Measurements from ENCODE around the gene PAPPA. TPM values are rescaled to one million over a fixed set of nuclear protein-coding genes. Genes with fewer than 3 reads are reported as not detected.

The PAPPA gene
- total and polyA plus RNA-seq, 9 donors = 0.61 to 5.5 (median 2.6) TPM

DNA sequence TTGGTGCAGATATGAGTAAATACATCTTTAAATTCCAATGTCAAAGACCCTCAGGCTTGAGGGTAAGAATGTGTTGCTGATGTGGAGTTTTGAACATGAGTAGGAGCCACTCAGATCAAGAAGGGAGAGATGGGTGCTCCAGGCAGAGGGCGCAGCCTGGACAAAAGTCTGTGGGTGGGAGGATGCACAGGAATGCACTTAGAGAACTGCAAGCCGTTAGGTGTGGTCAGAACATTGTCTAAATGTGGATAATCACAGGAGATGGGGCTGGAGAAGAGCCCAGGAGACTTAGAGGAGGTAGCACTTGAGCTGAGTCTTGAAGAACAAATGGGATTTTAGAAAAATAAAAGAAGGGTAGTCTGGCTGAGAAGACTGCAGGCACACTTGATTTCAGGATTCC lies 255.5 kb downstream of the PAPPA start:
- intact Hi-C loops (cut with DNase I) = no loop called here
- whole genome bisulfite sequencing, 3 donors = 74 to 82% (median 75%) methylated on average over 2 of the region's 2 CpGs
- H3K4me1 ChIP-seq (ENCODE audit: insufficient read depth) = no peaks in the 10 kb centered on the region
- no peak for DNase-seq
- H3K4me3 ChIP-seq = no peak overlapping the region
- no peak overlapping the region for H3K27ac ChIP-seq
- H3K36me3 ChIP-seq = no peaks in the 10 kb centered on the region
- H3K9me3 ChIP-seq = no peaks in the 10 kb centered on the region
- H3K27me3 ChIP-seq = no peaks in the 10 kb centered on the region
- TF ChIP-seq POLR2A (IDR thresholded peaks at IDR 0.05) (no peak), EP300 (IDR thresholded peaks at IDR 0.05) (no peak)

DNA sequence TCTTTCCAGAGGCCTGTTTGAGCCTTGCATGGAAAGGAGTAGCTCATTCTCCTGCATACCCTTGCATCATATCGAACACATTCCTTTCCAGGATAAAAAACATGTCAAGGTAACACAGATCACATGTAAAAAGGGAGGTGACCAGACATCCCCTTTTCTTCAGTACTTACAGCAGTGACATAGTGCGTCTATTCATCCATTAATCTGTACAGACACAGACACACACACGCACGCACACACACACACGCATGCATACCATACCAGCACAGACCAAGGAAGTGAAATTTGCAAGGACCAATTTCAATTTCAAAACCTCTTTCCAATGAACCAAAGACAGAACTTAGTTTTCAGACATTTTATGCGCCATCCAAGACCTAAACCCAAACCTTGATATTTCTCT lies 256.0 kb downstream of the PAPPA start:
- Histone ChIP-seq H3K4me3 (no peak overlapping the region), H3K9me3 (no peaks in the 10 kb centered on the region), H3K27me3 (no peaks in the 10 kb centered on the region), H3K27ac (no peak overlapping the region), H3K36me3 (no peaks in the 10 kb centered on the region), H3K4me1 (ENCODE audit: insufficient read depth) (no peaks in the 10 kb centered on the region)
- no peak for TF ChIP-seq EP300 (IDR thresholded peaks at IDR 0.05)
- no peak for TF ChIP-seq POLR2A (IDR thresholded peaks at IDR 0.05)
- TF ChIP-seq, protein P1, sequence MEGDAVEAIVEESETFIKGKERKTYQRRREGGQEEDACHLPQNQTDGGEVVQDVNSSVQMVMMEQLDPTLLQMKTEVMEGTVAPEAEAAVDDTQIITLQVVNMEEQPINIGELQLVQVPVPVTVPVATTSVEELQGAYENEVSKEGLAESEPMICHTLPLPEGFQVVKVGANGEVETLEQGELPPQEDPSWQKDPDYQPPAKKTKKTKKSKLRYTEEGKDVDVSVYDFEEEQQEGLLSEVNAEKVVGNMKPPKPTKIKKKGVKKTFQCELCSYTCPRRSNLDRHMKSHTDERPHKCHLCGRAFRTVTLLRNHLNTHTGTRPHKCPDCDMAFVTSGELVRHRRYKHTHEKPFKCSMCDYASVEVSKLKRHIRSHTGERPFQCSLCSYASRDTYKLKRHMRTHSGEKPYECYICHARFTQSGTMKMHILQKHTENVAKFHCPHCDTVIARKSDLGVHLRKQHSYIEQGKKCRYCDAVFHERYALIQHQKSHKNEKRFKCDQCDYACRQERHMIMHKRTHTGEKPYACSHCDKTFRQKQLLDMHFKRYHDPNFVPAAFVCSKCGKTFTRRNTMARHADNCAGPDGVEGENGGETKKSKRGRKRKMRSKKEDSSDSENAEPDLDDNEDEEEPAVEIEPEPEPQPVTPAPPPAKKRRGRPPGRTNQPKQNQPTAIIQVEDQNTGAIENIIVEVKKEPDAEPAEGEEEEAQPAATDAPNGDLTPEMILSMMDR (IDR thresholded peaks at IDR 0.05) = no peak
- intact Hi-C loops (cut with DNase I) = no loop called here
- no peak for DNase-seq
- WGBS, 3 donors = 68 to 77% (median 75%) methylated on average over 6 of the region's 6 CpGs

DNA sequence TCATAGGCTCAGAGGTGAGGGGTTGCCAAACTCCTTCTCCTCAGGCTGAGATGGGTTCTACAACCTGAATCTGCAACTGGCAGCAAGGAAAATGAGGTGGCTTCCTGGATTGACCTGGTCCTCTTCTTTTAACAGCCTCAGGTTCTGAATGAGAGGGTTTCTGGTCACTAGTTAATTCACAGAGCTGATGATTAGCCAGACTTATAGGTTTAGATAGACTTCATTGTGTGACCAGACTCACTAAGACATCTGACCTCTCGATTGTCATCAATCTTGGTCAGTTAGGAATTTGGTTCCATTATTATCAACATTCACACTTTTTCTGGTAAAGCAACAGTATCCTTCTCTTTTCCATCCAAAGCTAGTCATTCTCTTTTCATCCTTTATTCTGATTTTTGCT lies 257.9 kb downstream of the PAPPA start:
- H3K36me3 ChIP-seq = no peaks in the 10 kb centered on the region
- intact Hi-C loops (cut with DNase I) = no loop called here
- H3K27me3 ChIP-seq = no peaks in the 10 kb centered on the region
- H3K4me1 ChIP-seq (ENCODE audit: insufficient read depth) = no peaks in the 10 kb centered on the region
- TF ChIP-seq EP300 (IDR thresholded peaks at IDR 0.05) = no peak
- TF ChIP-seq, protein P1 (IDR thresholded peaks at IDR 0.05) = no peak
- no peak for TF ChIP-seq POLR2A (IDR thresholded peaks at IDR 0.05)
- no peak for DNase-seq
- H3K4me3 ChIP-seq = no peak overlapping the region
- H3K9me3 ChIP-seq = no peaks in the 10 kb centered on the region
- WGBS, 3 donors = 97% methylated on average over 1 of the region's 1 CpG
- H3K27ac ChIP-seq = no peak overlapping the region

DNA sequence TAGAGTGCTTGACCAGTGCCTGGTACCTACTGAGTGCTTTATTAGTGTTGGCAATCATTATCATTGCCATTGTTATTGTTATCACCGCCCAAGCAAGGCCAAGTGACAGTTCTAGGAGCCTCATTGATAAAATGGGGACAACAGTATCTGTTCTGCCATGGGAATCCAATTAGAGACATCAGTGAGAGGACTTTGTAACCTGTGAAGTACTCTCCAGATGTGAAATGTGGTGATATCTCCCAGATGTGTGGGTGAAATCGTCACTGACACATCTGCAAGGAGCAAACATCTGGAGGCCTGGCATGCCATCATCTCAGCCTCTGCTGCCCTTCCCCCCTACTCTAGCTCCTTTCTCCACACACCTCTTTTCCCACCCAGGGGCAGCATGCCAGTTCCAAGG lies 260.8 kb downstream of the PAPPA start:
- WGBS, 3 donors = 62 to 81% (median 69%) methylated on average over 2 of the region's 2 CpGs
- Histone ChIP-seq H3K27ac (no peak overlapping the region), H3K9me3 (no peaks in the 10 kb centered on the region), H3K27me3 (no peaks in the 10 kb centered on the region), H3K4me1 (ENCODE audit: insufficient read depth) (no peaks in the 10 kb centered on the region), H3K36me3 (no peaks in the 10 kb centered on the region), H3K4me3 (no peak overlapping the region)
- TF ChIP-seq, protein P1 (IDR thresholded peaks at IDR 0.05) = no peak
- no peak for TF ChIP-seq EP300 (IDR thresholded peaks at IDR 0.05)
- TF ChIP-seq POLR2A (IDR thresholded peaks at IDR 0.05) = no peak
- intact Hi-C loops (cut with DNase I) = no loop called here
- no peak for DNase-seq

DNA sequence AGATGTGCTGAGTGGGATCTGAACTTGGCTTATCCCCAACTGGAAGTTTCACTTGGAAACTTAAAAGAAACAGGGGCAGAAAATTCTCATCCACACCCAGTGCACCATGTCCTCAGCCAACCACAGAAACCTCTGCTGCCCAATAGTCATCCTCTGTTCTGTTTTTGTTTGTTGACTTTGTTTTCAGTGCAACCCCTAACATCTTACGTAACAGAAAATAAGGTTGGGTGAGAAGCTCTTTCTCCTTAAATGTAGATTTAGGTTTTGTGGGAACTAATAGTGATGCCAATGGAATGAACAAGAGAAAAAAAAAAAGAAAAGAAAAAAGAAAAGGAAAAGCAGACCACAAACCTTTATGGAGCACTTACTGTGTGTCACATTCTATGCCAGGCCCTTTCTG lies 262.8 kb downstream of the PAPPA start:
- intact Hi-C loops (cut with DNase I) = no loop called here
- H3K27ac ChIP-seq = no peak overlapping the region
- no peak for DNase-seq
- no peaks in the 10 kb centered on the region for H3K4me1 ChIP-seq (ENCODE audit: insufficient read depth)
- TF ChIP-seq, protein P1 (IDR thresholded peaks at IDR 0.05) = no peak
- TF ChIP-seq EP300 (IDR thresholded peaks at IDR 0.05) (no peak), POLR2A (IDR thresholded peaks at IDR 0.05) (no peak)
- H3K27me3 ChIP-seq = no peaks in the 10 kb centered on the region
- no peak overlapping the region for H3K4me3 ChIP-seq
- 91 to 97% (median 96%) methylated on average over 1 of the region's 1 CpG for WGBS, 3 donors
- H3K36me3 ChIP-seq = no peaks in the 10 kb centered on the region
- H3K9me3 ChIP-seq = no peaks in the 10 kb centered on the region
